ENCODE measurements around the gene CD83.
A peak's percentile ranks its signal among the peaks of the same experiment; 100 is the strongest.

CD83 gene

GRCh38 chr6:14110001-14110818 lies 7.4 kb upstream of the CD83 start:
- Histone ChIP-seq H3K27ac (ENCODE audit: low read length) (no peak overlapping the region), H3K27me3 (ENCODE audit: low read depth, low read length) (no peaks in the 10 kb centered on the region)

GRCh38 chr6:14113976-14114375 lies 3.6 kb upstream of the CD83 start:
- H3K4me1 ChIP-seq (ENCODE audit: control insufficient read depth in 1 of 2, insufficient read depth in 2 of 2, low read length in 2 of 2), result no peaks in the 10 kb centered on the region
- no peak overlapping the region for H3K27ac ChIP-seq (ENCODE audit: low read length)
- no peaks in the 10 kb centered on the region for H3K9me3 ChIP-seq (ENCODE audit: control insufficient read depth in 1 of 2, low read length in 2 of 2)
- no peak overlapping the region for H3K4me3 ChIP-seq (ENCODE audit: low read depth in 1 of 2, low read length in 2 of 2)
- H3K36me3 ChIP-seq (ENCODE audit: control insufficient read depth in 1 of 2, insufficient read depth in 2 of 2, low read length in 2 of 2), result no peaks in the 10 kb centered on the region
- H3K27me3 ChIP-seq (ENCODE audit: low read depth, low read length), result no peaks in the 10 kb centered on the region

More at GRCh38 chr6:14110001-14110818, 7.4 kb upstream of the CD83 start:
- Histone ChIP-seq H3K36me3 (ENCODE audit: control insufficient read depth in 1 of 2, insufficient read depth in 2 of 2, low read length in 2 of 2) (no peaks in the 10 kb centered on the region), H3K4me3 (ENCODE audit: low read depth in 1 of 2, low read length in 2 of 2) (no peak overlapping the region), H3K4me1 (ENCODE audit: control insufficient read depth in 1 of 2, insufficient read depth in 2 of 2, low read length in 2 of 2) (no peaks in the 10 kb centered on the region), H3K9me3 (ENCODE audit: control insufficient read depth in 1 of 2, low read length in 2 of 2) (peaks cover 6 to 10% of the 10 kb centered on the region in 2 donors)

GRCh38 chr6:14118091-14118439 lies 493 bp downstream of the CD83 start:
- H3K9me3 ChIP-seq (ENCODE audit: control insufficient read depth in 1 of 2, low read length in 2 of 2), result no peaks in the 10 kb centered on the region
- peak overlapping the region; percentile 56 to 72 for H3K4me3 ChIP-seq (ENCODE audit: low read depth in 1 of 2, low read length in 2 of 2)
- no peaks in the 10 kb centered on the region for H3K27me3 ChIP-seq (ENCODE audit: low read depth, low read length)
- H3K27ac ChIP-seq (ENCODE audit: low read length), result no peak overlapping the region
- no peaks in the 10 kb centered on the region for H3K4me1 ChIP-seq (ENCODE audit: control insufficient read depth in 1 of 2, insufficient read depth in 2 of 2, low read length in 2 of 2)
- H3K36me3 ChIP-seq (ENCODE audit: control insufficient read depth in 1 of 2, insufficient read depth in 2 of 2, low read length in 2 of 2), result no peaks in the 10 kb centered on the region

DNA sequence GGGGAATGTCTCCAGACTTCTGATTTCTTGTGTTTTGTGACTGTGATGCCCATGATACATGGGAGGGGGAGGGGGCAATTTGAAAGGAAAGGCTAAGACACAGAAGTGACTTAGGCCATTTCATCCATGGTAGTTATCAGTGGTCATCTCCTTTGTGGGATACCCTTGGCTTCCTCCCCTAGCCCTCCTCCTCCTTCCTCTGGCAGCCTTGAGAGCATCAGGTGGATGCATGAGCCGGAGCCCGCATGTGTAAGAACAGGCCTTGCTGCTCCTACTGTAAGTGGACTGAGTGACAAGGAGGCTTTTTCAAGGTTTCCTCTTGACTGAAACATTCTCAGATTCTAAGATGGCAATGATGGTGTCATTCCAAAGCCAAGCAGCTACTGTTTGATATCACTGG lies 874 bp downstream of the CD83 start:
- no peaks in the 10 kb centered on the region for H3K4me1 ChIP-seq (ENCODE audit: control insufficient read depth in 1 of 2, insufficient read depth in 2 of 2, low read length in 2 of 2)
- no peak overlapping the region for H3K27ac ChIP-seq (ENCODE audit: low read length)
- no peaks in the 10 kb centered on the region for H3K9me3 ChIP-seq (ENCODE audit: control insufficient read depth in 1 of 2, low read length in 2 of 2)
- no peaks in the 10 kb centered on the region for H3K36me3 ChIP-seq (ENCODE audit: control insufficient read depth in 1 of 2, insufficient read depth in 2 of 2, low read length in 2 of 2)
- H3K27me3 ChIP-seq (ENCODE audit: low read depth, low read length), result no peaks in the 10 kb centered on the region
- peak overlapping the region; percentile 56 to 72 for H3K4me3 ChIP-seq (ENCODE audit: low read depth in 1 of 2, low read length in 2 of 2)

DNA sequence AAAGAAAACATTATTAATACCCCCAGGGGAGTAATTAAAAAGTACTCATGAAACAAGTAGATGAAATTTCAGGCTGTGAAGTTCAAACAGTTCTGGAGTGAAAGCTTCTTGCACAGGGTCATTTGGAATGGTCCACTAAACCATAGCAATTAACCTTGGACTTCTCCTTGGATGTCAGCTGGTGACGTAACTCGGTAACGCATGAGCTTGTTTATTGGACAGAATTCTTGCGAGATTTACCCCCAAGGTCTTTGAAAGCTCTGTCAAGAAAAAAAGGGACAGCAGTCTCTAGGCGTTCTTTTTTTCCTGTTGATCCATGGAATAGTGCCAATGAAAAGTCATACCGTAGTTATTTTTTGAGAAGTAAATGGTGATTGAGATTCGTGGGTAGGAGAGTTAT lies 2.2 kb downstream of the CD83 start:
- H3K9me3 ChIP-seq (ENCODE audit: control insufficient read depth in 1 of 2, low read length in 2 of 2), result no peaks in the 10 kb centered on the region
- H3K4me1 ChIP-seq (ENCODE audit: control insufficient read depth in 1 of 2, insufficient read depth in 2 of 2, low read length in 2 of 2), result no peaks in the 10 kb centered on the region
- no peak overlapping the region for H3K27ac ChIP-seq (ENCODE audit: low read length)
- H3K4me3 ChIP-seq (ENCODE audit: low read depth in 1 of 2, low read length in 2 of 2), result no peak overlapping the region
- no peaks in the 10 kb centered on the region for H3K27me3 ChIP-seq (ENCODE audit: low read depth, low read length)
- no peaks in the 10 kb centered on the region for H3K36me3 ChIP-seq (ENCODE audit: control insufficient read depth in 1 of 2, insufficient read depth in 2 of 2, low read length in 2 of 2)

DNA sequence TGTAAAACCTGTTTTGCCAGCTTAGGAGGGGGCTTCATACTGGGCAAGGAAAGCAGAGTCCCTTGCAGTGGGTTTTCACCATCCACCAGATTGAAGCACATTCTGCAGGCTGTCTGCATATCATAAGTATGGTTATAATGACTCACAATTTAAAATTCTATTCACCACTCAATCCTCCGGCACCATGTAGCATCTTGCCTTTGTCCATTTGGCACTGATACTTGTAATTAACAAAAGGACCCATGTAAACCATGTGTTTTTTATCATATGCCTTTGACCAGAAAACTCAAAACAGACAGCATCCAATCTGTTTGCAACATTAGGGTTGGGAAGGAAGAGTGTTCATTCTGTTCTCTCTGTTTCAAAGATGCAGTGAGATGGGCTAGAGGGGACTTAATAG lies 3.0 kb downstream of the CD83 start:
- H3K27ac ChIP-seq (ENCODE audit: low read length), result no peak overlapping the region
- no peak overlapping the region for H3K4me3 ChIP-seq (ENCODE audit: low read depth in 1 of 2, low read length in 2 of 2)
- no peaks in the 10 kb centered on the region for H3K4me1 ChIP-seq (ENCODE audit: control insufficient read depth in 1 of 2, insufficient read depth in 2 of 2, low read length in 2 of 2)
- no peaks in the 10 kb centered on the region for H3K9me3 ChIP-seq (ENCODE audit: control insufficient read depth in 1 of 2, low read length in 2 of 2)
- no peaks in the 10 kb centered on the region for H3K36me3 ChIP-seq (ENCODE audit: control insufficient read depth in 1 of 2, insufficient read depth in 2 of 2, low read length in 2 of 2)
- H3K27me3 ChIP-seq (ENCODE audit: low read depth, low read length), result no peaks in the 10 kb centered on the region

GRCh38 chr6:14121936-14122344 lies 4.4 kb downstream of the CD83 start:
- H3K36me3 ChIP-seq (ENCODE audit: control insufficient read depth in 1 of 2, insufficient read depth in 2 of 2, low read length in 2 of 2), result no peaks in the 10 kb centered on the region
- H3K4me3 ChIP-seq (ENCODE audit: low read depth in 1 of 2, low read length in 2 of 2), result no peak overlapping the region
- H3K27ac ChIP-seq (ENCODE audit: low read length), result no peak overlapping the region
- H3K27me3 ChIP-seq (ENCODE audit: low read depth, low read length), result no peaks in the 10 kb centered on the region
- H3K9me3 ChIP-seq (ENCODE audit: control insufficient read depth in 1 of 2, low read length in 2 of 2), result no peaks in the 10 kb centered on the region
- H3K4me1 ChIP-seq (ENCODE audit: control insufficient read depth in 1 of 2, insufficient read depth in 2 of 2, low read length in 2 of 2), result no peaks in the 10 kb centered on the region

DNA sequence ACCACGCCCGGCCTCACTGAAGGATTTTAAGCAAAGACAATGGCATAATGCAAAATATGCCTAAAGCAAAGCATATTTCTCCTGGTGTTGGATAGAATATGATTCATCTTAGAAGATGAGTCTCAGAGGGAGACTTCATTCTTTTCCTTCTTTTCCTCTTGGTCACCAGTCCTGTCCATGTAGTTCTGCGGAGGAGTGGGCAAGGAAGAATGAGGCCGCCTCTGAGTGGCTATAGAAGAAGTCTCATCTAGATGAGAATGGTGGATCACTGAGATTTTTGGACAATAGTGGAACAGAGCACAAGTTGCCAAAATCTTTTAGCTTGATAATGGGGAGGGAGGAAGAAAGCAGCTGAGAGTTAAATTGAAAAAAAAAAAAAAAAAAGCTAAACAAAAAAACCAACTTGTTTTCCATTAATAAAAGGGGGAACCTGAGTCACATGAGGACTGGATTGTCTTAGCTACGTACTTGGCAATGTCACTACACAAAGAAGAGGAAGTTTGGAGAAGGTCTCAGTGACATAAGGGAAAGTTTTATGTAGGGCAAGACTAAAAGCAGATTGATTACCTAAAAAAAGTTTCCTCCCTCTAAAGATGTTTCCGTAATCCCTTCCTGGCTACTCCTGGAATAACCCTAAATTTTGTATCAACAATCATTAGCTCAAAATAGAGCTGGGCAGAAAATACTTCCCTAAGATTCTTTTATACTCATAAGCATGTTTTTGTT lies 6.0 kb downstream of the CD83 start:
- H3K36me3 ChIP-seq (ENCODE audit: control insufficient read depth in 1 of 2, insufficient read depth in 2 of 2, low read length in 2 of 2), result no peaks in the 10 kb centered on the region
- no peak overlapping the region for H3K4me3 ChIP-seq (ENCODE audit: low read depth in 1 of 2, low read length in 2 of 2)
- no peak overlapping the region for H3K27ac ChIP-seq (ENCODE audit: low read length)
- no peaks in the 10 kb centered on the region for H3K27me3 ChIP-seq (ENCODE audit: low read depth, low read length)
- no peaks in the 10 kb centered on the region for H3K9me3 ChIP-seq (ENCODE audit: control insufficient read depth in 1 of 2, low read length in 2 of 2)
- H3K4me1 ChIP-seq (ENCODE audit: control insufficient read depth in 1 of 2, insufficient read depth in 2 of 2, low read length in 2 of 2), result peaks cover 0 to 14% of the 10 kb centered on the region in 2 donors

- no peak overlapping the region for H3K27ac ChIP-seq (ENCODE audit: low read length)
Measured at GRCh38 chr6:14125346-14125745, 7.8 kb downstream of the CD83 start.

DNA sequence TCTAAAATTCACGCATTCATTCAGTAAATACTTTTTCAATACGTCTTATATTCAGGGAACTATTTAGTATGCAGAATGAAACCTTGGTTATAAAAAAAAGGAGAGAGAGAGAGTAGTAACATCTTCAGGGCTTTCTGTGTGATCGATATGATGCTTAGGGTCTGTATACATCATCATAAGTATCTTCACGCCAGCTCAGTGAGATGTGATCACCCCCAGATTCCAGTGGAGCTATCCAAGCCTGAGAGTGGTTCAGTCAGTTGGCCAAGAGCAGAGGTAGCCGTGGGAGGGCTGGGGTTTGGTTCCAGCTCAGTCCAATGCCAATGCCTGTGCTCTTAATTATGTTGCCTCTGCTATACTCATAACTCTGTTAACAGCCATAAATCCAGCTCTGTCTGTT lies 8.6 kb downstream of the CD83 start:
- no peaks in the 10 kb centered on the region for H3K36me3 ChIP-seq (ENCODE audit: control insufficient read depth in 1 of 2, insufficient read depth in 2 of 2, low read length in 2 of 2)
- no peak overlapping the region for H3K27ac ChIP-seq (ENCODE audit: low read length)
- H3K4me1 ChIP-seq (ENCODE audit: control insufficient read depth in 1 of 2, insufficient read depth in 2 of 2, low read length in 2 of 2), result peaks cover 0 to 14% of the 10 kb centered on the region in 2 donors
- H3K9me3 ChIP-seq (ENCODE audit: control insufficient read depth in 1 of 2, low read length in 2 of 2), result no peaks in the 10 kb centered on the region
- no peaks in the 10 kb centered on the region for H3K27me3 ChIP-seq (ENCODE audit: low read depth, low read length)
- no peak overlapping the region for H3K4me3 ChIP-seq (ENCODE audit: low read depth in 1 of 2, low read length in 2 of 2)

More at GRCh38 chr6:14125346-14125745, 7.8 kb downstream of the CD83 start:
- Histone ChIP-seq H3K9me3 (ENCODE audit: control insufficient read depth in 1 of 2, low read length in 2 of 2) (no peaks in the 10 kb centered on the region), H3K36me3 (ENCODE audit: control insufficient read depth in 1 of 2, insufficient read depth in 2 of 2, low read length in 2 of 2) (no peaks in the 10 kb centered on the region), H3K4me1 (ENCODE audit: control insufficient read depth in 1 of 2, insufficient read depth in 2 of 2, low read length in 2 of 2) (peaks cover 0 to 14% of the 10 kb centered on the region in 2 donors), H3K27me3 (ENCODE audit: low read depth, low read length) (no peaks in the 10 kb centered on the region), H3K4me3 (ENCODE audit: low read depth in 1 of 2, low read length in 2 of 2) (no peak overlapping the region)

DNA sequence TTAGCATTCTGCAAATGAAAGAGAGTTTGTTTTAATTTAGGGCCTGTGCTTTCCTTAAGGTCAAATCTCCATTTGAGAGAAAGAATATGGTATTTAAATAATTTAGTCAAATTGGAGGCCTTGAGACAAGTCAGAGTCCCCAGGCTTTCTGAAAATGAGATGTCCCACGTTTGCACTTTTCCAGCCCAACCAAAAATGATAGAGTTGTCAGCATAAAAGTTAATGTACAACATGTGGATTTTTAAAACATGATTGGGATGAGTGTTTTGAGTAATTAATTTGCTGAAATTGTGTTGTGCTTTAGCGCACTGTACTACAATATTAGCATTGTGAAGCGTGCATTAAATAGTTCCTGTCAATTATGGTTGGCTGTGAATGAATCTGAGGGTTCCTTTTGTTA lies 10.0 kb downstream of the CD83 start:
- Histone ChIP-seq H3K27ac (ENCODE audit: low read length) (no peak overlapping the region), H3K36me3 (ENCODE audit: control insufficient read depth in 1 of 2, insufficient read depth in 2 of 2, low read length in 2 of 2) (no peaks in the 10 kb centered on the region), H3K4me1 (ENCODE audit: control insufficient read depth in 1 of 2, insufficient read depth in 2 of 2, low read length in 2 of 2) (peaks cover 0 to 14% of the 10 kb centered on the region in 2 donors), H3K9me3 (ENCODE audit: control insufficient read depth in 1 of 2, low read length in 2 of 2) (no peaks in the 10 kb centered on the region), H3K4me3 (ENCODE audit: low read depth in 1 of 2, low read length in 2 of 2) (no peak overlapping the region), H3K27me3 (ENCODE audit: low read depth, low read length) (no peaks in the 10 kb centered on the region)
